DMS 273 (cell line): ENCODE measurements around the gene SPAG6.

Source experiments
- DNase-seq: peaks from one replicate; lab custom pipeline; 2025; ENCODE audit not compliant: unreplicated experiment; lab: John Stamatoyannopoulos, UW

Gene SPAG6

DNA sequence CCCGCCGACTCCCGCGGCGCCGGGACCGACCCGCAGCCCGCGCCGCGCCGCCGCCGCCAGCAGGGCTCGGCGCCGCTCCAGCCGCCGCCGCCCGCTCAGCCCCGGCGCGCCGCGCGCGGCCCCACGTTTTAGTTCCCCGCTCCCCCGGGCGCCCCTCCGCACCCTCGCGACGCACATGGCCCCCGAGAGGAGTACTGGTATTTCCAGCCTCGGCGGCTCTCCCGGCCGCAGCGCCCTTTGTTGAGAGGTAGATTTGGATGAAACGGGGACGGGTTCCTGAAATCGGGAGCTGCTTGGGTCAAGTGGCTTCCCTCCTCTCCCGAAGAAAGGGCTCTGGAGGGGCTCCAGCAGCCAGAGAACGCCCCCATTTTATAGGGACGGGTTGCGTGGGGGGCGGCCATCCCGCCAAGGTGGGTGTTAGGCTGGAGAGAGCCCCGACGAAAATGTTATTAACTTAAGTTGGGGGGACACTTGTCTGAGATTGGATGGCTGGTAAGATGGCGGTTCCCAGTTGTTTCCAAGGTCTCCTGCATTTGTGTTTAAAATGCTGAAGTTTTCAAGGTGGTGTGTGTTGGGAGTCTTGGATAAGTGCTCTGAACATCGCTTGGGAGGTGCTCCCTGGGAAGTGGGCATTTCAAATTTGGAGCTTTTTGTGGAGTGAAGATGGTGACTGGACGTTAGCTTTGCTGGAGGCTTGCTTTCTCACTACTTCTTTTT lies 23.2 kb upstream of the SPAG6 start:
- peak; percentile 46 for DNase-seq

- DNase-seq, result no peak
Measured at GRCh38 chr10:22322641-22323160, 22.6 kb upstream of the SPAG6 start.

- DNase-seq, result no peak
Measured at GRCh38 chr10:22323538-22324305, 21.6 kb upstream of the SPAG6 start.

DNA sequence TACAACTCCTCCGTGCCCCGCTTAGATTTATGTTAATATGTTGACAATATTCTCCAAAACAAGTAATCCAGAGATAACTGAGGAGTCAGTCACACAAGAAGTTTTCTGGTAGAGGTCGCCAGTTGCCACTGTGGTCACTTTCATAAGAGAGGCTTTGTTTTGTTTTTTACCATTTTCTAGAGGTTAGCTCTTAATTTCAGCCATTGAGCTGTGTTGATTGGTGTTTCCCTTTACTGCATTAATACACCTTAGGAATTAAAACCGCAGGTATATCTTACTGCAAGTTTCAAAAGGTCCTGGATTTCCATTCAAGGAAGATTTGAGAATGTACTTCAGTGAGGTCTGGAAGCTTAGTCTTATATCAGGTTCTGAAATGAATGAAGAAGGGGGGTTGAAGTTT lies 20.9 kb upstream of the SPAG6 start:
- no peak for DNase-seq

DNA sequence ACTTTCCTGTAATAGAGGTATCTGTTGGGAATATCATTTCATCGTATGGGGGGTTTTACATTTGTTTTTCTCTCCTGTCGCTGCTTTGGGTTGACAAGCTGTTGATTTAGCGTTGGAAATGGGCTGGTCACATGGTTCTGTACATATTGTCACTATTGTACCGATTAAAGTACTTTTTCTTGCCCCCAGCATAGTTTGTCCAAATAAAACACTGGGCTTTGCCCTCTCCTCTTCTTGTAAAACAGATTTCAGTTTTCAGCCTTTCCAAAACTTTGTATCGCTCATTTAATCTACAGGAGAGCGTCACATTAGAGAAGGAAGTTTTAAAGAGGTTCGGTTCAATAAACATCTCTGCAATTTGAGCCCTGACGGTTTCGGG lies 20.4 kb upstream of the SPAG6 start:
- no peak for DNase-seq

DNA sequence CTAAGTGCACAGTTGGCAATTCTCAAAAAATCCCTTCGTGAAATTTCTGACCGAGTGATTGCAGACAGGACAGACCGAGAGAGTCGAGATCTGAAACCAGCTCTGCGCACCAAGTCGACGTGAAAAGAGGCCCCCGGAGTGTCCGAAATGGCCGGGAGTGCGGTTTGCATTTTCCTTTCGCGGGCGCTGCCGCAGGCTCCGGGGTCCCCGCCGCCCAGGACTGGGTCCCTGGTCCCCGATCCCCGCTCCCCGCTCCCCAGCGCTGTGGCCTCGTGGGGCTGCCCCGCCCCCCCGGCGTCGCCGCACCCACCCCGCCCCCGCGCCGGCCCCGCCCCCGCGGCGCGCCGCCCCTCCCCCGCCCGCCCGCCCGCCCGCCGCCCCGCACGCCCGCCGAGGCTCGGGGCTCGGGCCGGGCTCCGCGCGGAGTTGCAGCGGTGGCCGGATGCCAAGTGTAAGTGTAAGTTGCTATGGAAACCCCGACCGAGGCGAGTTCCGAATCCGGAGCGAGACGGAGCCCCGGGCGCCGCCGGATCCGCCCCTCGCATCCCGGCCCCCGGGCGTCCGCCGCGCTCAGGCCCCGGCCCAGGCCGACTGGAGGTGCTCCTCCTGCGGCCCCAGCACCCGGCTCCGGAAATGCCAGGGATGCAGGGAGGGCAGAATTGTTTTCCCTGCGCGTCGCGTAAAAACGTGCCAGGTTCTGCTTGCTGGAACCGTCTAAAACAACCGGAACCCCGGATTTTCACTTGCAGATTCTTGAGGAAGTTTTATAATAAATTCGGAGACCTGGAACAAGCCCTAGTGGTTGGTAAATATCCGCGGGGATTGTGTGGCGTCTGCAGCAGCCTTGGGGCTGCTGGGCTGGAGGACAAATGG lies 19.8 kb upstream of the SPAG6 start:
- DNase-seq, result peak; percentile 82

DNA sequence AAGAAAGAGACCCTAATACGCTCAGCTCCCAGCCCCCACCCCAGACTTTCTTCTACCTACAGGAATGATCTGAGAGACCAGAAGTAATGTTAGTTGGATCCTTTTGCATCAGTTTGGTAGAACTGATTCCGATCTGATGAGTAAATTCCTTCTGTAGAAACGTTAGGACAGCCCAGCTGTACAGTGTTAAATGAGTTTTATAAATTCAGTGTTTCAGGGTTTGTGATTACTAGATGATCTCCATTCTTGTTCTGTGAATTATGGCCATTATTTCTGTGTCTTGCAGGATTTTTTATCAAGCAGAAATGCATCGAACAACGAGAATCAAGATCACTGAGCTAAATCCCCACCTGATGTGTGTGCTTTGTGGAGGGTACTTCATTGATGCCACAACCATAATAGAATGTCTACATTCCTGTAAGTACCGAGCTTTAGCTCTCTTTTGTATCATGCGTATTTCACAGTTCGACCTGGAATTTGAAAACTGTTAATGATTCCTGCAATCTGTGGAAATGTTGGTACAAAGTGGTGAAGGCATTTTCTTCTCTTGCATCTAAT lies 19.1 kb upstream of the SPAG6 start:
- no peak for DNase-seq

DNA sequence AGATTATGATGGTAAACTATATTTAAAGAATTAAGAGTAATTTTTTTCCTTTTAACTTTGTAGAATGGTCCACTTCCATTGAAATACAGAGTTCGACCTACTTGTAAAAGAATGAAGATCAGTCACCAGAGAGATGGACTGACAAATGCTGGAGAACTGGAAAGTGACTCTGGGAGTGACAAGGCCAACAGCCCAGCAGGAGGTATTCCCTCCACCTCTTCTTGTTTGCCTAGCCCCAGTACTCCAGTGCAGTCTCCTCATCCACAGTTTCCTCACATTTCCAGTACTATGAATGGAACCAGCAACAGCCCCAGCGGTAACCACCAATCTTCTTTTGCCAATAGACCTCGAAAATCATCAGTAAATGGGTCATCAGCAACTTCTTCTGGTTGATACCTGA lies 16.1 kb upstream of the SPAG6 start:
- no peak for DNase-seq

DNA sequence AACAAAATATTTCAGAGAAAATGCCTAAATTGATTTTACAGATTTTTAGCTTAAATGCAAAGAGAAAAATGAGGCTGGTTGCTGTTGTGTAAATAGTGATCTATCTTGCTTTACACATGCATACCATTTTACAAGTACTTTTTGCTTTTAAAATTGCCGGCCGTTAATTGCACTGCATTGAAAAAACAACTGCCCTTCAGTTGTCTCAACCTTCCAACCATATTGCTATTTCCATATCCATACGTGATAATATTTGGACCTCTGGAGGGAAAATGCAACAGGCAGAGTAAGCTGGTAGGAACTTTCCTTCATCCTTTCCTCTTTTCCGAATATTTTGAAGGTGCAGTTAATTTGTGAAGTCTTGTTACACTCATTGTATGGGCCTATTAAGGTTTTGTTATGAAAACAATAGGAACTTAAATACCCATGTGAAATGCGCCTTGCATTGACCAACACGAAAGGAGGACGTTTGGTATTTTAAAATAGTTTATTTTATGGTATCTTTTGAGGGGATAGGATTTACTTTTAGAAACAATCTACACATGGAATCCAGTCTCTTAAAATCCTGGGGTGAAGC lies 13.1 kb upstream of the SPAG6 start:
- no peak for DNase-seq

DNA sequence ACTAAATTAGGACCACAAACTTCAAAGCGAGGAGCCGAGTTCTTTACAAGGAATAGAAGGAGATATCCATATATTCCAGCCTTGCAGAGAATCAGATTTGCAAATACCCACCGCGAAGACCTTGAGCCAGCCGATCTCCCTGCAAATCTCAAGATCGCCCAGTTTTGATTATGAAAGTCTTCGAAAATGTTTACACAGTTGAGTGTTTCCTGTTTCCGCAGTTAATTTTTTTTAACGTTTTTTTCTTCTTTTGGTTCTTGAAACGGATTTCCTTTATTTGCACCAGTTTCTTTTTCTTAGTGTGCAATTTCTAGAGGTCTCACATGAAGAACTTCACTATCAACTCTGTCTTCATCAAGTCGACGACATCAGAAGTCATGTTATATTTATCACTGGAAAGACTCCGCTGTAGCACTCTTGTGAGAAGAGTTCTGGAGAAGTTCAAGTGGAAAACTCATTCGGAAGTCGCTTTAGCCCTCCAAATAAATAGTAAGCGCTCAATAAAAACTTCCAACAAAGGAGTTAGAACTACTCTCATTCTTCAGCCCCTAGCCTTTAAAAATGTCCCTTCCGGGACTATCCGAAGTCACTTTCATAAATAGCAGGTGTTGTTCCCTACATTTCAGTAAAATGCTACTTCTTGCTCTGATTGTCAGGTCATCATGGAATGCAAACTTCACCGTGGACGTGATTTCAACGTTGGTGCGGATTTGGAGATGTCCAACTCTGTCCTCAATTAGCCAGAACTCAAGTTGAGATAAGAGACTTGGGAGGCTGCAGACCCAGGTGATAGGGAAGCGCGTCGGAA lies 11.9 kb upstream of the SPAG6 start:
- no peak for DNase-seq

GRCh38 chr10:22333975-22334282 lies 11.4 kb upstream of the SPAG6 start:
- no peak for DNase-seq

DNA sequence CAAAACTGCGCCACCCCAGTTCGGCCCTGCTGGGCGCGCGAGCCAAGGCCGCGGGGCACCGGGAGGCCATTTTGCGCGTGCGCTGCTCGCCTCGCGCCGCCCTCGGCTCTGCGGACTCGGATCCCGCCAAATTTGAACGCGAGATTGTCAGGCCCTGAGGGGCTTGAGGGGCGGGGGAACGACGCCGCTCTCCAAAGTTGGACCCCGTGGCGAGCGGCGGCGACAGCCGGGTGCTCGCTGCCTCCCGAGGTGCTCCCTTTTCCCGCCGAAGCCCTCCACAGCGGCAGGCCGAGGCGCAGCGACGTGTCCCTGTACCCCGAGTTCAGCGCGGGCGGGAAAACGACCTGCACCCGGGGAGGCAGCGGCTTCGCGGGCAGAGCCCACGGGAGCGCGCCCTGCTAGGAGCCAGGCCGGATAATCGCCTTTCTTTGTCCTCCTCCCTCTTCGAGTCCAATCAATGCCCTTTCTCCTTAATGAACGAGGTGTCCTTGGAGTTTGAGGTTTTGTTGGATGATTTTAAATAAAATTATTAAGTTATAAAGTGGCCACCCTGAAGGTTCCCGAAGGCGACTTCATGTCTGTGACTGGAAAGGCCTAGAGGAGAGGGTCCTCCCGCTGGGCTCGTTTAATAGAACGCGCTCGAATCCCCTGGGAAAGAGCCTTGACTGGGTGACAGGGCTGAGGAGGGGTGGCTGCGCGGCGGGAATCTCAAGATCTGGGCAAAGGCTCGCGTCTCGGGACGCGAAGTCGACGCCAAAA lies 10.7 kb upstream of the SPAG6 start:
- DNase-seq, result no peak

DNA sequence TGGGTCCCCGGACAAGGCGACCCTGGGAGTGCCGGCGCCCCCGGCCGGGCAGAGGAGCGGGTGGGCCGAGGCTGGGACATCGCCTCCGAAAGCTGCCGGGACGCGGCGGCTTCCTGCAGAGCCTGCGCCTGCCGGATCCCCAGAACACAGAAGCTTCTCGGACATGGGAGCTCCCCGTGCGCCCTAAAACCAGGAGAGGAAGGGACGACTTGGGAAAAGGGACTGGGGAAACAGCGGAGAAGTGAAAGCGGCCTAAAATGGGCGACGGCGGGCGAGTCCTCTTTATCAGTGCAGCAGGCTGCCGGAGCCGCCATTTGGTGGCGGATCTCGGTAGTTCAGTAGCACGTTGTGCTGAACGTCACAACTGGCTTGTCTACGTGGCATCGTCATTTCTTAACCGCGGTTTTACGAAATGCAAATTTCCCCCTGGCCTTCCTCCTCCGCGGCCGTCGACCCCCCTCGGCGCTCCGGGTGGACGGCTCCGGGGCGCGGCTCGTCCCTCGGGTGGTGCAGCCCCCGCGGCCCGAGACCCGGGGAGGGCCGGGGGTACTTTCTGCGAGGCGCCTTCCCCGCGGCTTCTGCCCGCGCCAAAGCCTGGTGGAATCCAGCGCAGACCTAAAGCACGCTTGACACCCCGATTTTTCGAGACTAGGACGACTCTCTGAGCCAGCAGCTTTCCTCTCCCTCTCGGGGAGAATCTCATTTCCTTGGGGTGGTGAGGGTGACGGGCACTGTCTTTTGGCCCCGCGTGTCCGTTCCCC lies 9.9 kb upstream of the SPAG6 start:
- DNase-seq, result no peak

DNA sequence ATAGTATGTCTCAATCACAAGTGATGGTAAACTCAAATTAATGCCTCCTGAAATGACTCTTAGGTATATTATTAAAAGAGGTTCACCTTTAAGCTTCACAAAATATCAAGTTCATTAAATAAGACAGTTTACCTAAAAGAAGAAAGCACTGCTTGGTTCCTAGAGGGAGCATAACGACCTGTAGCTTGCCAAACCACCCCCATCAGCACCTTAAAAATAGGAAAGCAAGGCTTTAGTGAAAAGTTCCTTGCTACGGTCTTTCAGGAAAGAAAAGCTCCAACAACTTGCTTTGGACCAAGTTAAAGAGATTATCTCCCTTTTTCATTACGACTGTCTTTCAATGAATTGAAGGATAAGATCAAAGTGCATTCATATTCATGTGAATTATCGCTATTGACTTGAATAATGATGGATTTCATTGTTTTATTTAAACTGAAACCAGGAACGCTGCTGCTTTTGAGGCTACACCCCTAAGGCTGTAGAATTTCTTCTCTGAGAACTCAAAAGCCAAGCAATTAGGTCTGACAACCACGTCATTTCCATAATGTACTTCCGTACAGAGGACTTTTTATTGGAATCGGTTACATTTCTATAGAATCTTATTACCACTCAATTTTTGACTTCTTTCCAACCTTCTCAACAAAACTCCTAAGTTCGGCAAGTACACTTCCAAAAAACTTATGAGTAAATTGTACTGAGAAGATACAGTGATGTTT lies 7.0 kb upstream of the SPAG6 start:
- peak; percentile 8 for DNase-seq

GRCh38 chr10:22338931-22339330 lies 6.4 kb upstream of the SPAG6 start:
- no peak for DNase-seq

DNA sequence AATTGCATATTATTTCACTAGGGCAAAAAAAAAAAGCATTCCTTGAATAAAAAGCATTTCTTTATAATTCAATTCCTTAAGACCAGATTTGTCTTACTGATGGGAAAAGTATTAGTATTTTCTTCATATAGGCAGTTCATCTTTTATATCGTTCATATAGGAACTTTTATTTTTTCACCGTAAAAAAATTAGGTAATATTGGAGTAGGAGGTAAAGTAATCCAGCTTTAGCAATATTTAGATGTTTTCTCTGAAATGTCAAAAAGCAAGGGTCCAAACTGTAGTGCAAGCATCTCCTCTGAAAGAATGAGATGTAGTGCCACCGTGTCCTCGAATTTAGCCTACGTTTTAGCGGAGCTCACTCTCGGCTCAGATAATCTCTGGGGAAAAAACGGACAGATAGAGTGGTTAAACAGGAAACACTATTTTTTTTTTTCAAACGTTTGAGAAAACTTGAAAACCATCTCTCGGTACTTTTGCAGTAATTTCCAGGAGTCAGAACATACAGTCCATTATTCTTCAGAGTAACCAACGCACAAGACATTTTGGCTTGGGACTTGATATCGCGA lies 5.5 kb upstream of the SPAG6 start:
- DNase-seq, result no peak

DNA sequence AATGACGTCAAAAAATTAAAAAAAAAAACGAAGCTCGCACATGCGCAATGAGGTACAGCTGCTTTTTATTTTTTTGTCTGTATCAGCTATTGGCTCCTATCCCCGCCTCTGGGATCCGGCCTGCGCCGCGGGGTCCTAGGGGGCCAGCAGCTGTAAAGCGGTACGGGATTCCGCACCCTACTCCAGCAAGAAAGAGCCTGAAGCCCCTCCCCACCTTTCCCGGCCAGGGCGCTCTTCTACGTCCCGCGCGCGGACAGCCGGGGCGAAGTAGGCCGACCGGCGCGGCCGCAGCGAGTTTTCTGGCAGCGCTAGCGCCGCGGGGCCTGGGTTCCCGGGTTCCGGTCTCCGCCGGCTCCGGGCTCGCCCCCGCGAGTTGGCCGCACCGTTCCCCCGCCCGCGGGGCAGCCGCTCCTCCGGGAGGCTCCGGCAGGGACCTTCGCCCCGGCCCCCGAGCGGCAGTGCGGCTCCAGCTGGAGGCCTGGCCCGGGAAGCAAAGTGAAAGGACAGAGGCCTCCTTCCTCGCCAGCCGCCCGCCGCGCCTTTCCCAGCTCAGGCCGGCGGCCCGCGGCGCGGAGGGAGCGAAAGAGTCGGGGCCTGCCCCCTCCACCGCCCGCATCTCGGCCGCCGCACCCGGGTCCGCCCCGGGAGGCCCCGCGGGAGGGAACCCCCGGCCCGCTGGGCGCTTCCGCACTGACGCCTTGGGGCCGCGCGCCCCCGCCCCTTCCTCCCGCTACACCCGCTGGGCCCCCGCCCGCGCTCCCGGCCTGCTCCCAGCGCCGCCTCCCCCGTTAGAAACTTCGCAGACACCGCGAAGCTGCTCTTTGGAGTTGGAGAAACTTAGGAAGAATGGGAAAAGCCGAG lies 4.7 kb upstream of the SPAG6 start:
- DNase-seq, result peak; percentile 81
